SJCRH30 (cell line): Measurements from ENCODE around the gene EXOSC10. TPM values are rescaled to one million over a fixed set of nuclear protein-coding genes. Genes with fewer than 3 reads are reported as not detected.
"Not testable (repeated sequence)": the region's sequence is repeated elsewhere in the genome, so short reads cannot be mapped to it uniquely, and the experiment has no call there.

ENCODE experiments used
- DNase-seq, 2 experiments: peaks; one replicate each; pipeline ENCODE4 v3.0.0-alpha.2; 2015 to 2020
- H3K27ac ChIP-seq: fragments of 250-450 bp; sonication (Bioruptor Pico); 2 replicates; pipeline ENCODE4 v1.5.1; 2020; ENCODE audit warnings: mild to moderate bottlenecking, moderate library complexity
- H3K27me3 ChIP-seq: fragments of 250-450 bp; sonication (Bioruptor Pico); 2 replicates; pipeline ENCODE4 v1.5.1; 2020; ENCODE audit warnings: mild to moderate bottlenecking, moderate library complexity
- H3K36me3 ChIP-seq: fragments of 250-450 bp; sonication (Bioruptor Pico); 2 replicates; pipeline ENCODE4 v1.5.1; 2020; ENCODE audit warnings: mild to moderate bottlenecking, moderate library complexity
- H3K4me1 ChIP-seq: fragments of 250-450 bp; sonication (Bioruptor Pico); 2 replicates; pipeline ENCODE4 v1.5.1; 2020; ENCODE audit warnings: mild to moderate bottlenecking, moderate library complexity
- H3K4me3 ChIP-seq: fragments of 250-450 bp; sonication (Bioruptor Pico); 2 replicates; pipeline ENCODE4 v1.5.1; 2020; ENCODE audit warnings: mild to moderate bottlenecking, moderate library complexity
- H3K9me3 ChIP-seq: fragments of 250-450 bp; sonication (Bioruptor Pico); replicated peaks from 2 replicates; pipeline ENCODE4 v1.5.1; 2020; ENCODE audit warnings: mild to moderate bottlenecking, moderate library complexity
- total RNA-seq: library from RNA; depleted of rRNA; stranded (reverse); fragments of >200 nt; shearing (Covaris generic); gene quantifications from 2 replicates; pipeline ENCODE4 v1.2.3, GENCODE V29; 2014

EXOSC10 gene
- total RNA-seq, 1 experiment from 2014 or later, result 97.5 TPM

DNA sequence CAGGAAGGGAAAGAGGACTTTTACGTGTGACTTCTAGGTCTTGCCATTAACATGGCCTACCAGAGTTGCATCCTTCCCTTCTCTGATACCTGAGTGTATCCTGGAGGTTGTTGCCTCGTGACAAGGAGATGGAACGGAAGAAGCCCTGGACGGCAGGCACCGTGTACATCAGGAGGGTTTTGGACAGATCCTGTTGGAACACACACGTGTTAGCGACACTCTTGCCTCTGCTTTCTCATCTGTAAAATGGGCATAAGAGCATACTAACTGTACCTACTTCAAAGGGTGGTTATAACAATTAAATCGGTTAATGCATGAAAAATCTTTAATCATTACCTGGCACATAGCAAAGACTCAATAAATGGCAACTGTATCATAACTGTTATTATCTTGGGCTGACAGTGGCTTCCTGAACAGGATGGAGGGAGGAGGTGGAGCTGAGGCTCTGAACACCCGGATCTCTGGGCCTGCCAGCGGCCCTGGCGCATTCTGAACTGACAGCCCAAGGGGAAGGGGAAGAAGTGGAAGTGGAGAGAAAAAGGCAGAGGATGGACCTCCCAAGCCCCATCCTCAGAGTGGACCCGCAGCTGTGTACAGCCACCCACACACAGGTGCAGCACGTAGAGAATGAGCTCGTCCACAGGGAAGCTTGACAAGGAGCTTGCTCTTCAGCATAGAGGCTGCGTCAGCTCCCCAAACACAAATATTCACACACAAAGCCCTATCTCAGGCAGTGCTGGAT is 30.2 kb upstream of the EXOSC10 start:
- no peaks in the 10 kb centered on the region for H3K9me3 ChIP-seq
- no peak overlapping the region for H3K27ac ChIP-seq
- no peaks in the 10 kb centered on the region for H3K4me1 ChIP-seq
- no peak for DNase-seq
- H3K36me3 ChIP-seq, result peaks cover 65% of the 10 kb centered on the region
- H3K27me3 ChIP-seq, result no peaks in the 10 kb centered on the region
- no peak overlapping the region for H3K4me3 ChIP-seq

DNA sequence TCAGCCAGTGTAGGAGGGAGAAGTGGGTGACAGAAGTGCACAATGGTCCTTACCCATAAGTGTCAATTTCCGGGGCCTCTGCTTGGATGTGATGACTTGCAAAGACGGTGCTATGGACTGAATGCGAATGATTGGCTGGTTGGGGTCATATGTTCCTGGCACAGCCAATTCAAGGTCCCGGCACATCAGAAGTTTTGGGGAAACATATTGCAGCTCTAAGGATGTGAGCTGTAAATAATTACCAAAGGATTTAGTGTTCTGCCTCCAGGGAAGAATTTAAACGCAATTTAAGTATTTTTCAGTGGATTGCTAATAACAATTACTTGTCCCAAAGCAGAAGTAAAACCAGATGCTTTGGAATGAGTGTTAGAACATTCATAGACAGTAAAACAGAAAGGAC is 26.9 kb upstream of the EXOSC10 start:
- no peaks in the 10 kb centered on the region for H3K4me1 ChIP-seq
- H3K27me3 ChIP-seq, result no peaks in the 10 kb centered on the region
- no peak overlapping the region for H3K4me3 ChIP-seq
- no peak for DNase-seq
- H3K9me3 ChIP-seq, result no peaks in the 10 kb centered on the region
- no peak overlapping the region for H3K27ac ChIP-seq
- peaks cover 61% of the 10 kb centered on the region for H3K36me3 ChIP-seq

DNA sequence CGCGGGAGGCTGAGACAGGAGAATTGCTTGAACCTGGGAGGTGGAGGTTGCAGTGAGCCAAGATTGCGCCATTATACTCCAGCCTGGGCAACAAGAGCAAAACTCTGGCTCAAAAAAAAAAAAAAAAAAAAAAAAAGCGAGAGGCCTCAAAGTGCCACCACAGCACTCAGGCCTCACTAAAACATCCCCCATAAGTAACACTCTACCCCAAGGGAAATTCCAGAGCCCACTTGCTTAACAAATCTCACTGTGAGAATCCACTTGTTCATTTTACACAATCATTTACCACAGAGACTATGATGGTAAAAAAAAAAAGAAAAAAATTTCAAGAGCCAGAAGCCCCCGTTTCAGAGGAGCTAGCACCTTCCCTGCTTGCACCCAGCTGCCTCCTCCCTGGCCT is 26.3 kb upstream of the EXOSC10 start:
- no peaks in the 10 kb centered on the region for H3K9me3 ChIP-seq
- peaks cover 58% of the 10 kb centered on the region for H3K36me3 ChIP-seq
- H3K4me1 ChIP-seq, result no peaks in the 10 kb centered on the region
- no peak overlapping the region for H3K4me3 ChIP-seq
- H3K27me3 ChIP-seq, result no peaks in the 10 kb centered on the region
- DNase-seq, result no peak
- no peak overlapping the region for H3K27ac ChIP-seq

DNA sequence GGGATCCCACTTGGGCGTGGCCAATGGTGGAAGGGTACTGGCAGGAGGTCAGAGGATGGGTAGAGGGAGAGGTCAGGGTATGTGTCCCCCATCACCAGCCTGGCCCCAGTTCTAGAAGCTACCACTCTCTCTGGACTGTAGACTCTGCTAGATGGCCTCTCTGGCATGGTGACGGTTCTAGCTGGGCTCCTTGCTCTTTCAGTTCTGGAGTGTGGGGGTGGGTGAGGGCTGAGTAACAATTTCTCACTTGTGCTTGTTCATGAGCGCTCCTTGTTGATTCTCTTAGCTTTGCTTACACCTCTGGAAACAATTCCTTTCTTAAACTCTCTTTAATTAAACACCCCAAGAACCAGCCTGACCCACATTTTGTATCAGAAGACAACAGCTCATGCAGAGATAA is 25.3 kb upstream of the EXOSC10 start:
- no peaks in the 10 kb centered on the region for H3K9me3 ChIP-seq
- peaks cover 55% of the 10 kb centered on the region for H3K36me3 ChIP-seq
- H3K27ac ChIP-seq, result no peak overlapping the region
- no peaks in the 10 kb centered on the region for H3K4me1 ChIP-seq
- no peak overlapping the region for H3K4me3 ChIP-seq
- no peak for DNase-seq
- H3K27me3 ChIP-seq, result no peaks in the 10 kb centered on the region

DNA sequence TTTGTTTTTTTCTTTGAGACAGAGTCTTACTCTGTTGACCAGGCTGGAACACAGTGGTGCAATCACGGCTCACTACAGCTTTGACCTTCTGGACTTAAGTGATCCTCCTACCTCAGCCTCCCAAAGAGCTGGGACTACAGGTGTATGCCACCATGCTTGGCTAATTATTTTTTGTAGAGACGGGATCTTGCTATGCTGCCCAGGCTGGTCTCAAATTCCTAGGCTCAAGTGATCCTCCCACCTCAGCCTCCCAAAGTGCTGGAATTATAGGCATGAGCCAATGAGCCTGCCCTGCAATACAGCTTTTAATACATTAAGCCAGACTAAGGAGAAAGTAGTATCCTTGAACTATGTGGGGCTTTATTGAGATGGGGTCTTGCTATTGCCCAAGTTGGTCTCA is 16.6 kb upstream of the EXOSC10 start:
- peaks cover 52% of the 10 kb centered on the region for H3K36me3 ChIP-seq

DNA sequence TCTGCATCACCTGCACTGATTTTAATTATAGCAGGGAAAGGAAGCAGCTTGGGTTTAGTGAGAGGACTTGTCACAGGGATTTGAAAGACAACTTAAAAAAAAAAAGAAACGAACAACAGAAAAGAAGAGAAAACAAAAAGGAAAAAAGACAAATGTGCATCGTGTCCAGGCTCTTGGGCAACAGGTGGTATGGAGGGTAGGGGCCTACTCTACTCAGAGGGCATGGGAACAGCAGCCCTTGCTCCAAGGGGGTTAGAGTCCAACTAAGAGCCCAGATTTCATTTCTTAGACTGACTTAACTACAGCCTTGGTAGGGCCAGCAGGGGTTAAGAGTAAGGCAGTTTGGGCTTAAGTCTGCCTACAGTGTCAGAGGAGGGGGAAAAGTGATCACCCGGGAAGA is 15.3 kb upstream of the EXOSC10 start:
- Histone ChIP-seq H3K27ac (no peak overlapping the region), H3K4me3 (no peak overlapping the region), H3K4me1 (no peaks in the 10 kb centered on the region), H3K27me3 (no peaks in the 10 kb centered on the region), H3K9me3 (no peaks in the 10 kb centered on the region), H3K36me3 (peaks cover 47% of the 10 kb centered on the region)
- DNase-seq, result no peak

More for the DNA sequence above, 16.6 kb upstream of the EXOSC10 start:
- Histone ChIP-seq H3K9me3 (no peaks in the 10 kb centered on the region), H3K4me3 (no peak overlapping the region), H3K27me3 (no peaks in the 10 kb centered on the region), H3K27ac (no peak overlapping the region), H3K4me1 (no peaks in the 10 kb centered on the region)
- DNase-seq, result no peak

DNA sequence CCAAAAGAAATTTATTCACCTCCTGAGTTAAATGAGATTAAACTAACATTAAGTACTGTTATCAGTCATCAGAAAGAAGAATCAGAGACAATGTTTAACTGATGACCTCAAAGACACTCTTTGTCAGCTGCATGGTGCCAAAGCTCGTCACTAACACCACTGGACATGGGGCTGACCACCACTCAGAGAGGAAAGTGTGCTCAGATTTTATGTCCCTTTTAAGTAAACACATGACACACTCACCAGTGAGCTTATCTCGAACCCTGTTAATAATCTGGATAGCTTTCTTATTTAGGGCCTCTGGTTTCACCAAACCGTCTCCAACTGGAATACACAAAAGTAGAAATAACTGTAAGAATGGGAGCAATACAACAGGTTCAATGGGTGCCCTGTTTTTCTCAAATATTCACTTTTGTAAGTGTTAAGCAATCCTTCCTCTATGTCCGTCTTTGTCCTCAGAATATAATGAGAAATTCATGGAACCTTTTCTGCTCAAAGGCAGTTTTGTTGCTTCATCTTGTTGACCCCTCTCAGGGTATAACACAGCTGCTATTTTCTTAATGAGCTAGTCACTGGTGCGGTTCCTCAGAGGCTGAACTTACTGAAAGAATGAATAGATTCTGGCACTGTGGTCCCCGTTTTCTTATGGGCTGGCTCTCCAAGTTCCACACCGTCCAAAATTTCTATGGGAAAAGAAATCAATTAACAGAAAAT is 9.5 kb upstream of the EXOSC10 start:
- Histone ChIP-seq H3K36me3 (peaks cover 41% of the 10 kb centered on the region), H3K9me3 (no peaks in the 10 kb centered on the region), H3K27ac (no peak overlapping the region), H3K27me3 (no peaks in the 10 kb centered on the region), H3K4me1 (no peaks in the 10 kb centered on the region), H3K4me3 (no peak overlapping the region)
- no peak for DNase-seq

DNA sequence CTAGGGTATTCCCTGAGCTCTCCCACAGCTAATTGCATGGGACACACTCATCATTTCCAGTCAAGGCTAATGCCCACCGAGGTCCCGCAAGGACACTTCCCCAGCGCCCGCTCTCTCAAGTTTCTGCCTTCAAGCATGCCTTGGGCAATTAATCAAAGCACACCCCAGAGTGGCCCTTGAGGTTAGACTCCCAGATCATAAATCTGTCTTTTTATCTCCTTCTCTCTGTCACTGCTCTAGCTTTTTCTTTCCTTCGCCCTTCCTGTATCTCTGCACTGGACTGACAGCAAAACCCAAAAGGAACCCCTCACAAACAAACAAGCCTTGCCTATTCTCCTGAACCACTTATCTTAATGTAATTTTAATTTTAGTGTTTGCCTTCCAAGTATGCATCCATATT is 7.9 kb upstream of the EXOSC10 start:
- no peaks in the 10 kb centered on the region for H3K27me3 ChIP-seq
- H3K9me3 ChIP-seq, result no peaks in the 10 kb centered on the region
- no peak overlapping the region for H3K27ac ChIP-seq
- H3K4me1 ChIP-seq, result no peaks in the 10 kb centered on the region
- H3K36me3 ChIP-seq, result peaks cover 35% of the 10 kb centered on the region
- H3K4me3 ChIP-seq, result no peak overlapping the region
- DNase-seq, result no peak

DNA sequence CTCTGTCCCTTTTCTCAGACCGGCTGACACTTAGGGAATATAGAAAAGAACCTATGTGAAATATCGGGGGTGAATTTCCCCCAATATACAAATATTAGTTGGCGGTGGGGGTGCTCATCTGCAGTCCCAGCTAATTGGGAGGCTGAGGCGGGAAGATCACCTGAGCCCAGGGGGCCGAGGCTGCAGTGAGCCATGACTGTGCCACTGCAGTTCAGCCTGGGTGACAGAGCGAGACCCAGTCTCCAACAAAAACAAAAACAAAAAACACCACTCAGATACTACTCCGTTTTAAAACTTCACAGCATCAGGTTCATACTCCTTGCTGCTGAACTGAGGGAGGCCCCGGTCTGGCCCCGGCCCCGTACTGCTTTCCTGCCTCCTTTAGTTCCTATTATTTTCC is 5.9 kb upstream of the EXOSC10 start:
- H3K4me1 ChIP-seq, result no peaks in the 10 kb centered on the region
- peaks cover 30% of the 10 kb centered on the region for H3K36me3 ChIP-seq

DNA sequence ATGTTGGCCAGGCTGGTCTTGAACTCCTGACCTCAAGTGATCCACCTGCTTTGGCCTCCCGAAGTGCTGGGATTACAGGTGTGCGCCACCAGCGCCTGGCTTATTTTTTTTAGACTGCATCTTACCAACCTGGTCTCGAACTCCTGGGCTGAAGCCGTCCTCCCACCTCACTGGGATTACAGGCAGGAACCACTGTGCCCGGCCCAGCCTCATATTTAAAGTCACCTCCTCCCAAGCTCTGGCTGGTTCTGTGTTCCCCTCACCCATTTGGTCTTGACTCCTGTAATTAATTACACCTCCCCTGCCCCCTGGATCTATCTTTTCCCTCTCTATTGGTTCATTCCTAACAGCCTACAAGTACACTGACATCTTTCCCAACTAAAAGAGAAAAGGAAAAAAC is 1.7 kb upstream of the EXOSC10 start:
- Histone ChIP-seq H3K27me3 (no peaks in the 10 kb centered on the region), H3K4me3 (no peak overlapping the region), H3K36me3 (peaks cover 14% of the 10 kb centered on the region), H3K27ac (no peak overlapping the region), H3K9me3 (no peaks in the 10 kb centered on the region), H3K4me1 (peaks cover 5% of the 10 kb centered on the region; the same call in 1 of the 2 replicates)
- no peak for DNase-seq

More for the DNA sequence above, 5.9 kb upstream of the EXOSC10 start:
- H3K4me3 ChIP-seq, result no peak overlapping the region
- no peaks in the 10 kb centered on the region for H3K9me3 ChIP-seq
- no peak for DNase-seq
- no peak overlapping the region for H3K27ac ChIP-seq
- H3K27me3 ChIP-seq, result no peaks in the 10 kb centered on the region

DNA sequence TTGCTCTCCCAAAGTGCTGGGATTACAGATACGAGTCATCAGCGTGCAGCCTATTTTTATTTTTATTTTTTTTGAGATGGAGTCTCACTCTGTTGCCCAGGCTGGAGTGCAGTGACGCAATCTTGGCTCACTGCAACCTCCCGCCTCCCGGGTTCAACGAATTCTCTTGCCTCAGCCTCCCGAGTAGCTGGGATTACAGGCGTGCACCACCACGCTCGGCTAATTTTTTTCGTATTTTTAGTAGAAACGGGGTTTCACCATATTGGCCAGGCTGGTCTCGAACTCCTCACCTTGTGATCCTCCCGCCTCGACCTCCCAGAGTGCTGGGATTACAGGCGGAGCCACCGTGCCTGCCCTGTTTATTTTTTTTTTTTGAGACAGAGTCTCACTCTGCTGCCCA is 1.1 kb upstream of the EXOSC10 start:
- not testable (repeated sequence) for H3K27me3 ChIP-seq, H3K4me3 ChIP-seq, DNase-seq, H3K36me3 ChIP-seq, H3K4me1 ChIP-seq, H3K27ac ChIP-seq, H3K9me3 ChIP-seq

DNA sequence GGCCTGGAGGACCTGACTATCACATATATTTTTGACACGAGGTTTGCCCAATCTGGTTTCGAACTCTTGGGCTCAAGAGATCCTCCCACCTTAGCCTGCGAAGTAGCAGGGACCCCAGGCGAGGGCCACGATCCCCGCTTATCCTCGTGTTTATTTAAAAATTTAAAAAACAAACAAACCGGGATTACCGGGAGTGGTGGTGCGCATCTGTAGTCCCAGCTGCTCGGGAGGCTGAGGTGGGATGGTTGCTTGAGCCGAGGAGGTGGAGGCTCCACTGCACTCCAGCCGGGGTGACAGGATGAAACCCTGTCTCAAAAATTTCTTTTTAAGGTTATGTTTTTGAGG is 452 bp upstream of the EXOSC10 start:
- Histone ChIP-seq H3K4me1 (peaks cover 5% of the 10 kb centered on the region; the same call in 1 of the 2 replicates), H3K36me3 (peaks cover 16% of the 10 kb centered on the region), H3K27me3 (no peaks in the 10 kb centered on the region), H3K4me3 (peak overlapping the region; percentile 96), H3K27ac (peak overlapping the region; percentile 93; the same call in 1 of the 2 replicates), H3K9me3 (no peaks in the 10 kb centered on the region)
- DNase-seq, result no peak

DNA sequence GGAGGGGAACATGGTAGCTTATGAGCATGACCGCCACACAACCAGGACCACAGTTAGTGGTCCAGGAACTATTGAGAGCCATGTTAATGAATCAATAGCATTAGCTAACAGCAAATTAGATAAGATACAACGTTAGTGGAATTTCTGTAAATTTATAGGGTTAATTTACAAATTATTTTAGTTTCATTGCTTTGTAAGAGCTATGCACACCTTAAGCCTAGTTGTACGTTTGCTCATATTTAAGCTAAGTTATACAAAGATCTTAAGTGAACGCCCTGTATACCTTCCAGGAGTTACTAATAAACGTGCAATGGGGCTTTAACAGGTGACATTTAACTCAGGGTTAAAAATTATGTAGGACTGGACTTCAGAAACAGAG is 749 bp downstream of the EXOSC10 start:
- Histone ChIP-seq H3K27me3 (no peaks in the 10 kb centered on the region), H3K9me3 (no peaks in the 10 kb centered on the region), H3K4me1 (peaks cover 5% of the 10 kb centered on the region; the same call in 1 of the 2 replicates), H3K27ac (peak overlapping the region; percentile 93), H3K4me3 (peak overlapping the region; percentile 96), H3K36me3 (peaks cover 27% of the 10 kb centered on the region)
- no peak for DNase-seq

DNA sequence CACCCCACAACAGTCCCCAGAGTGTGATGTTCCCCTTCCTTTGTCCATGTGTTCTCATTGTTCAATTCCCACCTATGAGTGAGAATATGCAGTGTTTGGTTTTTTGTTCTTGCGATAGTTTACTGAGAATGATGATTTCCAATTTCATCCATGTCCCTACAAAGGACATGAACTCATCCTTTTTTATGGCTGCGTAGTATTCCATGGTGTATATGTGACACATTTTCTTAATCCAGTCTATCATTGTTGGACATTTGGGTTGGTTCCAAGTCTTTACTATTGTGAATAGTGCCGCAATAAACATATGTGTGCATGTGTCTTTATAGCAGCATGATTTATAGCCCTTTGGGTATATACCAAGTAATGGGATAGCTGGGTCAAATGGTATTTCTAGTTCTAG is 15.9 kb downstream of the EXOSC10 start:
- peaks cover 87% of the 10 kb centered on the region for H3K36me3 ChIP-seq
- H3K9me3 ChIP-seq, H3K4me1 ChIP-seq, H3K27ac ChIP-seq, H3K4me3 ChIP-seq, H3K27me3 ChIP-seq, DNase-seq: not testable (repeated sequence)

DNA sequence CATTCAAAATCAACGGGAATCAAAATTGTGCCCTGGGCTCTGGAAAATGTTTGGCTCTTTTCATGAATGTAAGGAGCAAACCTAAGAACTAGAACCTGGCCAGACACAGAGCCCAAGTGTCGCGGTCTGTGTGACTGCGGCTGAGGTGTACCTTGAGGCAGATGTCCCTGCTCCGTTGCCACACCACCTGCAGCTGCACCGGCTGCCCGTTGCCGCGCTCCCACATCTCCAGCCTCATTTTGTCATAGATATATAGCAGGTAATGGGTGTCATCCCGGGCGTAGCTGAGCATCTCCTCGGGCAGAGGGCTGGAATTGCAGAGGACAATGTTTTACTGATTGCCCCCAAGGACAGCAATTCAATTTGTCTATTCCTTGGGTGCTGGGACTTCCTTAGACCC is 18.7 kb downstream of the EXOSC10 start:
- peaks cover 84% of the 10 kb centered on the region for H3K36me3 ChIP-seq
- H3K9me3 ChIP-seq, result peaks cover 9% of the 10 kb centered on the region; the same call in 1 of the 2 replicates
- H3K4me3 ChIP-seq, result no peak overlapping the region
- no peak for DNase-seq
- no peak overlapping the region for H3K27ac ChIP-seq
- no peaks in the 10 kb centered on the region for H3K27me3 ChIP-seq
- no peaks in the 10 kb centered on the region for H3K4me1 ChIP-seq

DNA sequence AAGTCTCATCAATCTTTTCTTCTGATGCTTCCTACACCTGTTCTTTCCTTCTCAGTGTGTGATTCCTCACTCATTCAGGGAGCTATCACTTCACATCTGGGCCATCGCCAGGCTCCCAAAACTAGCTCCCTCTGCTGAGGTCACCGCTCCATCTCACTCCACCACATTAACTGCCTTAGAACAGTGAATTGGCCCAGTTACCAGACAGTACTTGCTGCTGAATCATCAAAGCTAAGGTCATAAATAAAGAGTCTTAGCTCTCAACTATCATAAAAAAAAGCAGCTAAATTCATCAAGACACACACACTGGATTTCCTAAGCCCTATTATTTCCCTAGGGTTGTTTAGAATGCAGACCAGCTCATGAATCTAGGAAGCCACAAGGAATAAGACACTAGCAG is 21.0 kb downstream of the EXOSC10 start:
- no peak for DNase-seq
- Histone ChIP-seq H3K4me1 (no peaks in the 10 kb centered on the region), H3K27ac (no peak overlapping the region), H3K27me3 (no peaks in the 10 kb centered on the region), H3K4me3 (no peak overlapping the region), H3K36me3 (peaks cover 84% of the 10 kb centered on the region), H3K9me3 (no peaks in the 10 kb centered on the region)
